NCI-H345 treated with DMSO at 0.1 percent for 48 hours (cell line): ENCODE results near the gene PLVAP.
A peak's percentile ranks its signal among the peaks of the same experiment; 100 is the strongest.

ENCODE experiments used
- DNase-seq: peaks from one replicate; lab custom pipeline; 2025; ENCODE audit not compliant: unreplicated experiment; lab: John Stamatoyannopoulos, UW

PLVAP gene

DNA sequence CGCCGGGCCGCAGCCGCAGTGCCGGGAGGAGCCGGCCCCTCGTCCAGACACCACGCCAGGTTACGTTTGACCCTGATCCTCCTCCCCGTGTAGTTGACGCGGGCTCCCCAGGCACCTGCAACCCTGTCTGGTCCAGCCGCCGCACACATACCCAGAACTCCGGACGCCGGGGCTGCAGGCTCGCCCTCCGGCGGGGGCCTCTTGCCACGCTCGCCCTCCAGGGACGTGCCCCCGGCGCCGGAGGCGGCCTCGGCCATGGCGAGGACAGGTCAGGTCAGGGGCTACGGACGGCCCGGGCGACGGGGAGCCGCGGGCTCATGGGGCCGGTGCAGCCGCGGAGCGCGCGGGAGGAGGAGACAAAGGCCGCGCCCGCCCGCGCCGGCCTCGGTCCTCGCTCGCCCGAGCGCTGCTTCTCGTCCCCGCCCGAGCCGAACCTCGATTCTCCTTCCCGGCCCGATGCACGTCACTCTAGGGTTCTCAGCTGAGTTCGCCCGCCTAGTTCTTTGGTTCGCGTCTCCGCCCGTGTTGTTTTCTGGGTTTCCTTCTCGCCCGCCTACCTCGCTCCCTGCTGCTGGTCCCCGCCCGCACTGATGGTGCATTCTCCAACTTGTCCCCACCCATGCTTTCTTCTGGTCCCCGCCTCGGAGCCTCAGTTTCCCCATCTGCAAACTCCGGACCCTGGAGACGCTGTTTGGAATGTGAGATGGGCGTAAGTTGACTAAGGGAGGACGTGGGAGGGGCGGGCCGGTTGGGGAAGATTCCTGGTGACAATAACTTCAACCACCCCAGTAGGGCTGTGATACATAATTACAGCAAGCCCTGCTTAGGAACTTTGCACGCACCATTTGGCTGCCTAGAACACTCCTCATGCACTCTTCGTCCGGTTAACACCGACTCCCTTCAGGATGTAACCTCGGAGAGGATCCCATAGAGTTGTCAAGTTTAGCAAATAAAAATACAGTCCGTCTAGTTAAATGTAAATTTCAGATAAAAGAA, 42.4 kb downstream of the PLVAP start, which contains the start of gene ANO8:
Gene ANO8 (minus strand): TSS at position 442 of the 996 bp plus-strand sequence. CDS start 185 bp downstream, at position 257.
- peak; percentile 62 for DNase-seq

- DNase-seq: no peak
Measured at GRCh38 chr19:17333611-17334413, 43.3 kb downstream of the PLVAP start.

DNA sequence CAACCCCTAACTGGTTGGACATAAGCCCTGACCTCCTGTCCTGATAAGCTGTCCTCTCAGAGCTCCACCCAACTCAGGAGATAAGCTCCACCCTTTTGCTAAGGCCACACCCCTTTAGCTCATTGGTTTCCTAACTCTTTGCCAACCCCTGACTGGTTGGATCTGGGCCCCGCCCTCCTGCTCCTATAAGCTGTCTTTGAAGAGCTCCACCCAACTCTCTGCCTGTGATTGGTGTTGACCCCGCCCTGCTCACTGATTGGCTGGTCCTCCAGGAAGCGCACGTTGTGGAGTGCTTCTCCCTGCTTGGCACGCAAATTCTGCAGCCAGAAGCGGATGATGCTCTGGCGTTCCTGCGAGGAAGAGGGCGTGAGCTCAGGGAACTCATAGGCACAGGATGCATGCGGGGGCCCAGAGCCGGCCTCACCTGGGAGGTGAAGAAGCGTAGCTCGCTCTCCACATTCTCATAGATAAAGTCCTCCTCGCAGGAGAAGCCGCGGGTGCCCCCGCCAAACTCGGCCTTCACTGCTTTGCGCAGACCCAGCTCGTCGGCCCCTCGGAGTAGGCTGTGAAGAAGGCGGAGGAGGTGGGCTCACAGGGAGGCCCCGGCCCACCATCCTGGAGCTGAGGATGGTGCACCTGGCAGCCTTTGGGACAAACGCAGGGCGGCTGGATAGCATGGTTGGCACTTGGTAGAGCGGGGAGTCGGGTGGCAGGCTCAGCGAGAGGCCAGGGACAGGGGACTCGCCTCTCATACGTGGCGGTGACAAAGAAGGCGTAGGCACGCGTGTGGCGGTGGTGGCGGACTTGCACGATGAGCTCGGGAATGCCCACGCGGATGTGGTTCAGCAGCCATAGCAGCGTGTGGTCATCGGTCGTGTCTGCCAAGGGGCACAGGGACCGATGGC, 44.2 kb downstream of the PLVAP start:
- no peak for DNase-seq

GRCh38 chr19:17332360-17332676, 44.8 kb downstream of the PLVAP start:
- DNase-seq: no peak

DNA sequence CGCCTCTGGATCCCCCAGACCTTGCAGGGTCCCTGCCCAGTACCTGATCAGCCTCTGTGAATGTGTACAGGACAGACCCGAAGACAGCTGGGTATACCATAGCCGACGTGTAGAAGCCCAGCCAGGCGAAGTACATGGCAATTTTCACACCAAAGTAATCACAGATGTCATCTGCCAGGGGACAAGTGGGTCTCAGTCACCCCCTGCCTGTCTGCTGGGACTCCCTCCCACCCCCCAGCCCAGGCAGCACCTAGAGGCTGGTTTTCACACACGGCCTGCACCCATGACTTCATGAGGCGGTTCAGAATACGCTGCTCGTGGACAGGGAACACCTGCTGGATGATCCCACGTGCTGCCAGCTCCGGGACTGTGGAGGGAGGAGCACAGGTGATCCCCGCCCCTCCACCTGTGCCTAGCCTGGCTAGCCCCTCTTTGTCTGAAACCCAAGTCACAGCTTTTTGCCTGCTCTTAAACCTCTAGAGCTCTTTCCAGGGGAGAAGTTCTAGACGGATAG, 46.0 kb downstream of the PLVAP start:
- no peak for DNase-seq

DNA sequence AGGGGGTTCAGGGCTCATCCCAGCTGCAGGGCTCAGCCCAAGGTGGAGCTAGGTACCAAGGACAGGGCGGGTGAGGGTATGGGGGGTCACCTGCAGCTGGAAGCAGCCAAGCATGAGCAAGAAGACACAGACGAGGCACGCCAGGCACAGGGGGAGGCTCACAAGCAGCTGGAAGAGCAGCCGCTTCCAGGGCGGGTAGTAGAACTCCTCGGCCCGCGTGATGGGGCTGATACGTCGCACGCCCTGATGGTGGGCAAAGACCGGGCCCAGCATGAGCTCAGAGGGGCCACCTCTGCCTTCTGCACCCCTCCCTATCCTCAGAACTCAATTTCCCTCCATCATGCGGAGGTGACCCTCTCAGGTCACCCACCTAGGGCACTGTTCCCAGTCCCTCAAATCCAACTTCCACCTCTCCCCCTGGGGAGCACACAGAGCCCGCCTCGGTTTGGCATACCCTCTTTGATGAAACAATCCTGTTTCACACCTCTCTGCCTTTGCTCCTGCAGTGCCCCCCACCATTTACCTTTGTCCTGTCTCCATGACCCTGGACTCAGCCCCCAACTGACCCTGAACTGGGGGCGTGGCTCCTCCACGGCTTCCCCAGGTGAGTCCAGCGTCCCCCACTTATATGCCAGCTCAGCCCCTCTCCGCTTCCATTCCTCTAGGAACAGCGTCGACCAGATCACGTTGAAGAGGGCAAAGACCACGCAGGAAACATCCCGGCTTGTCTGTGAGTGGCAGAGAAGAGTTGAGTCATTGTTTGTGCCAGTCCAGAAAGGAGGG, 46.7 kb downstream of the PLVAP start:
- DNase-seq: no peak

GRCh38 chr19:17329366-17330261, 47.5 kb downstream of the PLVAP start:
- no peak for DNase-seq

GRCh38 chr19:17328517-17329365, 48.4 kb downstream of the PLVAP start:
- no peak for DNase-seq

- no peak for DNase-seq
Measured at GRCh38 chr19:17327654-17328516, 49.3 kb downstream of the PLVAP start.

GRCh38 chr19:17327068-17327653, 50.0 kb downstream of the PLVAP start:
- DNase-seq: no peak

- DNase-seq: no peak
Measured at GRCh38 chr19:17326595-17326966, 50.6 kb downstream of the PLVAP start.

GRCh38 chr19:17325881-17326594, 51.1 kb downstream of the PLVAP start:
- no peak for DNase-seq

GRCh38 chr19:17325133-17325532, 52.0 kb downstream of the PLVAP start:
- no peak for DNase-seq

- DNase-seq: no peak
Measured at GRCh38 chr19:17324357-17325114, 52.6 kb downstream of the PLVAP start.

DNA sequence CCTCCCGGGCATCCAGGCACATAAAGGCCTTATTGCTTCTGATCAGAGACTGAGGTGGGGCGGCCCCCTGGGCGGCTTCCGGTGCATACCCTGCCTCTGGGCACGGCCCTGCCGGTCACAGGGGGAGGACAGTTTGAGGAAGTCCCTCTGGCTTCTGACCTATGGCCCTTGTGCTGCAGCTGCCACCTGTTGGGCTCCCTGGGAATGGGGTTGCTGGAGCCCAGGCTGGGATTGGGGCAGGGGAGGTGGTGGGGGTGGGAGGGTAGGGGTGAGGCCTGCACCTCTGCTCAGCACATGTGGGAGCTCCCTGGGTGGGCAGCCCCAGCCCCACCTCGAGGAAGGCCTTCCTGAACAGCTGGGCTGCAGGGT, 53.2 kb downstream of the PLVAP start:
- no peak for DNase-seq
